ENCODE results near the gene PLXNB3.

The PLXNB3 gene

DNA sequence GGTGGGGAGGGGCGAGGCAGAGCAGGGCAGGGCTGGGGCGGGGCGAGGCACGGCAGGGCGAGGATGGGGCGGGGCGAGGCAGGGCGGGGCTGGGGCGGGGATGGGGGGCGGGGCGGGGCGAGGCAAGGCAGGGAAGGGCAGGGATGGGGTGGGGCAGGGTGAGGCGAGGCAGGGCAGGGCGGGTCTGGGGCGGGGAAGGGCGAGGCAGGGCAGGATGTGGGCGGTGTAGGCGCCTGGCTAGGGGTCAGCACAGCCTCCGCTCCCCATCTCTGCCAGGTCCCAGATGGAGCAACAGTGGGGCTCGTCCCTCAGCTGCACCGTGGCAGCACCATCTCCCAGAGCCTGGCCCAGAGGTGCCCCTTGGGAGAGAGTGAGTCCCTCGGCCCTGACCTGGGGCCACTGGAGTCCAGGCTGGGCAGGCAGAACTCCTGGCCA is 12.6 kb downstream of the PLXNB3 start:
- Mint-ChIP-seq H3K36me3 (ENCODE audit: insufficient read depth) (no peaks in the 10 kb centered on the region), H3K4me1 (ENCODE audit: low read depth in 2 of 2) (peaks cover 0 to 6% of the 10 kb centered on the region in 2 donors), H3K9me3 (no peaks in the 10 kb centered on the region), H3K27me3 (peaks cover 7 to 13% of the 10 kb centered on the region in 2 donors), H3K4me3 (no peak overlapping the region), H3K27ac (no peak overlapping the region)
- DNase-seq: no peak
- ATAC-seq (replicated peaks): no peak

GRCh38 chrX:153777261-153778090 is 13.4 kb downstream of the PLXNB3 start:
- peaks cover 0 to 6% of the 10 kb centered on the region in 2 donors for H3K4me1 Mint-ChIP-seq (ENCODE audit: low read depth in 2 of 2)
- ATAC-seq (replicated peaks) (no peak), DNase-seq (no peak)
- no peaks in the 10 kb centered on the region for H3K9me3 Mint-ChIP-seq
- no peak overlapping the region for H3K4me3 Mint-ChIP-seq
- no peaks in the 10 kb centered on the region for H3K36me3 Mint-ChIP-seq (ENCODE audit: insufficient read depth)
- H3K27me3 Mint-ChIP-seq: peaks cover 7 to 13% of the 10 kb centered on the region in 2 donors
- no peak overlapping the region for H3K27ac Mint-ChIP-seq

- Mint-ChIP-seq H3K36me3 (ENCODE audit: insufficient read depth) (no peaks in the 10 kb centered on the region), H3K9me3 (no peaks in the 10 kb centered on the region), H3K4me3 (no peak overlapping the region), H3K4me1 (ENCODE audit: low read depth in 2 of 2) (peaks cover 0 to 6% of the 10 kb centered on the region in 2 donors), H3K27ac (no peak overlapping the region), H3K27me3 (peaks cover 7 to 13% of the 10 kb centered on the region in 2 donors)
- no peak for DNase-seq
- ATAC-seq (replicated peaks): no peak
These were observed 14.1 kb downstream of the PLXNB3 start for GRCh38 chrX:153778181-153778580.

- Mint-ChIP-seq H3K27ac (no peak overlapping the region), H3K4me1 (ENCODE audit: low read depth in 2 of 2) (peaks cover 0 to 6% of the 10 kb centered on the region in 2 donors), H3K4me3 (no peak overlapping the region), H3K36me3 (ENCODE audit: insufficient read depth) (peaks cover 3% of the 10 kb centered on the region), H3K27me3 (peaks cover 7 to 13% of the 10 kb centered on the region in 2 donors), H3K9me3 (no peaks in the 10 kb centered on the region)
- ATAC-seq (replicated peaks): no peak
- no peak for DNase-seq
These were observed 14.6 kb downstream of the PLXNB3 start for GRCh38 chrX:153778684-153779101.

DNA sequence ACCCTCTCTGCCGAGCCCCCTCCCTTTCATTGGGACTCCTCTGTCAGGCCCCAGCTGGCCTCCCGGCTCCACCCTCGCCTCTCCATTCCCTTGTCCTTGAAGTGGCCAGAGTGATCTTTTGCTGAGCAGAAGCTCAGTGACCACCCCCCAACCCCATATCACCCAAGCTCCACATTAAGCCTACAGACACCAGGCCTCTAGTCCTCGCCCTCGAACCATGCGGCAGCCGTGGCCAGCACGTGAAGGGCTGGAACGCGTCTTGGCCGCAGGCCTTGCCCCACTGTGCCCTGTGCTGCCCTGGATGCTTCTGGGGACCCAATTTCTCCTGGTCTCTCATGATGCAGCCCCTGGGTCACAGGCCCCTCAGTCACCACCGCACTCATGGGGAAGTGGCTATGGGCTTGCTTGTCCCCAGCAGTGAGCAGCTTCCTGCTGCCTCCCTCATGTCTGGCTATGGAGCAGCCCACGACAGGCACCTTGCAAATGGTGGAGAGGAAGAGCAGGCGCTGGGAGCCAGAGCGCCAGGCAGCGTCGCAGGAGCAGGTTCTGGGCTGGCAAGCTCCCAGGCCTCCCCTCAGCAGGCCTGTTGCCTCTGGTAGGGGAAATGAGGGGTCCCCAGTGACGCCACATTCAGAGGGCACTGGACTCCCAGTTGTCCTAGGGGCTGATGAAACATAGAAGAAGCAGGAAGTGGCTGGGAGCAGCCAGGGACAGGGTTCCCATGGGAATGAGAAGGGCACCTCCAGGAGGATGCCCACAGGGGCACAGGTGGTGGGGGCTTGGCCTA is 16.0 kb downstream of the PLXNB3 start:
- ATAC-seq (replicated peaks): no peak
- H3K4me3 Mint-ChIP-seq: no peak overlapping the region
- H3K36me3 Mint-ChIP-seq (ENCODE audit: insufficient read depth): peaks cover 3% of the 10 kb centered on the region
- peaks cover 7 to 13% of the 10 kb centered on the region in 2 donors for H3K27me3 Mint-ChIP-seq
- H3K27ac Mint-ChIP-seq: no peak overlapping the region
- H3K9me3 Mint-ChIP-seq: no peaks in the 10 kb centered on the region
- no peak for DNase-seq
- peaks cover 0 to 6% of the 10 kb centered on the region in 2 donors for H3K4me1 Mint-ChIP-seq (ENCODE audit: low read depth in 2 of 2)

DNA sequence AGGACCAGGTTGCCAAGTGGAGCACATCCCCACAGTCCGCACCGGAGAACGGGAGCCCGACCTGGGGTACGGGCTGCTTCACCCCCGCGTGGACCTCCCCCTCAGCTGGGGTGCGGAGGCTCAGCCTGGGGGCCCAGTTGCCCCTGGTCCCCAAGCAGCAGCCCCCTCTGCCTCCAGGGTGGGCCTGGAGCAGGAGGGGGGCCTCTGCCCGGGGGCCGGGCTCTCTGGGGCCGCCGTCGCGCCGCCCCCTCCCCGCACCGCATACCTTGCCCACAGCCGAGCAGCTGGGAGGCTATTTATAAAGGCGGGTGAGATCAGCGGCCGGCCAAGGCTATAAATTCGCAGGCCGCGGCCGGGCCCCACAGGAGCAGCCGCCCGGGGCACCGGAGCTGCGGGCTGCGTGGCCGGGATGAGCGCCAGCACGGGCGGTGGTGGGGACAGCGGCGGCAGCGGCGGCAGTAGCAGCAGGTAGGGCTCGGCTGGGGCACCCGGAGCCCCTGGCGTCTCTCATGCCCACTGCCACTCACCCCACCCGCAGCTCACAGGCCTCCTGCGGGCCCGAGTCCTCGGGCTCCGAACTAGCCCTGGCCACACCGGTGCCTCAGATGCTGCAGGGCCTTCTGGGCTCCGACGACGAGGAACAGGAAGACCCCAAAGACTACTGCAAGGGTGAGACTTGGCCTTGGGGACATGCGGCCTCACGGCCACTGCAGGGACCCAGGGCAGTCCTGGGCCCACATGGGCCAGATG is 16.8 kb downstream of the PLXNB3 start, which contains the start of gene SRPK3:
TSS of gene SRPK3 (plus strand) at position 364 of the 750 bp plus-strand sequence. CDS start at position 410, 46 bp downstream.
- DNase-seq (no peak), ATAC-seq (replicated peaks) (no peak)
- Mint-ChIP-seq H3K27me3 (peaks cover 7 to 13% of the 10 kb centered on the region in 2 donors), H3K4me1 (ENCODE audit: low read depth in 2 of 2) (peaks cover 0 to 6% of the 10 kb centered on the region in 2 donors), H3K27ac (no peak within 1 kb of the TSS), H3K9me3 (no peaks in the 10 kb centered on the region), H3K4me3 (no peak within 1 kb of the TSS), H3K36me3 (ENCODE audit: insufficient read depth) (peaks cover 3% of the 10 kb centered on the region)

DNA sequence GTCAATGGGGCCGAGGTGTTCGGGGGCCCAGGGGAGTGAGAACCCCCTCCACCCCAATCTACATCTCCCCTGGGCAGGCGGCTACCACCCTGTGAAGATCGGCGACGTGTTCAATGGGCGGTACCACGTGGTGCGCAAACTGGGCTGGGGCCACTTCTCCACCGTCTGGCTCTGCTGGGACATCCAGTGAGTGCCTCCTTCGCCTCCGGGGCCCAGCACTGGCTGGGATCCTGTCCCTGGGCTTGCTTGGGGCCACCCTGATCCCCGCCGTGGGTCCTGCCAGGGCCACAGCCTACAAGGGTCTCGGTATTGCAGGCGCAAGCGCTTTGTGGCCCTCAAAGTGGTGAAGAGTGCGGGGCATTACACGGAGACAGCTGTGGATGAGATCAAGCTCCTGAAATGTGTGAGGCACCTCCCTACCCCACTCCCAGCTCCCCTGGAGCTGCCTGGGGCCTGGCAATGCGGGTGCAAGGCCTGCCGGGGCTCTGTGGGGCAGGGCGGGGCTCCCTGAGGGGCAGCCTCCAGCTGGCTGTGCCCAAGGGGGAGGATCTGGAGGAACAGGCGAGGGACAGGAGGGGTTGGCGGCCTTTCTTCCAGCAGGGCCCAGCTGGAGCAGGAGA is 17.5 kb downstream of the PLXNB3 start:
- H3K27ac Mint-ChIP-seq: no peak overlapping the region
- peaks cover 8% of the 10 kb centered on the region for H3K36me3 Mint-ChIP-seq (ENCODE audit: insufficient read depth)
- H3K27me3 Mint-ChIP-seq: peaks cover 7 to 13% of the 10 kb centered on the region in 2 donors
- no peak overlapping the region for H3K4me3 Mint-ChIP-seq
- H3K4me1 Mint-ChIP-seq (ENCODE audit: low read depth in 2 of 2): peaks cover 0 to 6% of the 10 kb centered on the region in 2 donors
- ATAC-seq (replicated peaks) (no peak), DNase-seq (no peak)
- H3K9me3 Mint-ChIP-seq: no peaks in the 10 kb centered on the region

DNA sequence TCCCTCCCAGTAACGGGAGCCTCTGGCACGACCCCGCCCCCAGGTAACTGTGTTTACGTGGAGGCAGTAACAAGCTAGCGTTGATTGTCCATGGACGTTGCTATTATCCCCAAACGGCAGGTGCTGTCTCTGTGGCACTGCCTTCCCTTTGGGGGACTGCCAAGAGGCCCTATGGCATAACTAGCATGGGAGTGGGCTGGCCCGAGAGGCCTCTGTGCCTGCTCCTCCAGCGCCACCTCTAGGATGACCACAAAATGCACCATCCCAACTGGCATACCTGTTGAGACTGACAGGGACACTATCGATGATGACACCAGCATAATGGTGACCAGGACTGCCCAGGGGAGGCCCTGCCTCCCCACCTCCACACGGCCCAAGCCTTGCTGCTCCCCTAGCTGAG is 18.3 kb downstream of the PLXNB3 start:
- no peak for ATAC-seq (replicated peaks)
- Mint-ChIP-seq H3K27ac (no peak overlapping the region), H3K4me1 (ENCODE audit: low read depth in 2 of 2) (peaks cover 0 to 6% of the 10 kb centered on the region in 2 donors), H3K36me3 (ENCODE audit: insufficient read depth) (peaks cover 10% of the 10 kb centered on the region), H3K4me3 (no peak overlapping the region), H3K9me3 (no peaks in the 10 kb centered on the region), H3K27me3 (peaks cover 7 to 13% of the 10 kb centered on the region in 2 donors)
- DNase-seq: no peak

DNA sequence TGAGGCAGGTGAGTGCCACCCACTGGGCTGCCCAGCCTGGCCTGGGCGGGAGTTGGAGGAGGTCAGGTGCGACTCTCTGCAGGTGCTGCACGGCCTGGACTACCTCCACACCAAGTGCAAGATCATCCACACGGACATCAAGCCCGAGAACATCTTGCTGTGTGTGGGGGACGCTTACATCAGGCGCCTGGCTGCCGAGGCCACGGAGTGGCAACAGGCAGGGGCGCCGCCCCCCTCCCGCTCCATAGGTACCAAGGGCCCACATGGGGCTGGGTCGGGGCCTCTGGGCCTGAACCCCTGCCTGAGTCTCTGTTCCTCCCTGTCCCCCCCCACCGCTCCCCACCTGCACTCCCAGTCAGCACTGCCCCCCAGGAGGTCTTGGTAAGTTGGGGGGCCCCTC is 18.8 kb downstream of the PLXNB3 start:
- DNase-seq (no peak), ATAC-seq (replicated peaks) (no peak)
- no peak overlapping the region for H3K27ac Mint-ChIP-seq
- no peaks in the 10 kb centered on the region for H3K9me3 Mint-ChIP-seq
- no peak overlapping the region for H3K4me3 Mint-ChIP-seq
- peaks cover 7 to 13% of the 10 kb centered on the region in 2 donors for H3K27me3 Mint-ChIP-seq
- H3K36me3 Mint-ChIP-seq (ENCODE audit: insufficient read depth): peaks cover 14% of the 10 kb centered on the region
- H3K4me1 Mint-ChIP-seq (ENCODE audit: low read depth in 2 of 2): peaks cover 0 to 6% of the 10 kb centered on the region in 2 donors

GRCh38 chrX:153783378-153784013 is 19.4 kb downstream of the PLXNB3 start:
- Mint-ChIP-seq H3K4me3 (no peak overlapping the region), H3K9me3 (no peaks in the 10 kb centered on the region), H3K36me3 (ENCODE audit: insufficient read depth) (peaks cover 14% of the 10 kb centered on the region), H3K4me1 (ENCODE audit: low read depth in 2 of 2) (peaks cover 0 to 6% of the 10 kb centered on the region in 2 donors), H3K27ac (no peak overlapping the region), H3K27me3 (peaks cover 7 to 13% of the 10 kb centered on the region in 2 donors)
- ATAC-seq (replicated peaks): no peak
- DNase-seq: no peak

DNA sequence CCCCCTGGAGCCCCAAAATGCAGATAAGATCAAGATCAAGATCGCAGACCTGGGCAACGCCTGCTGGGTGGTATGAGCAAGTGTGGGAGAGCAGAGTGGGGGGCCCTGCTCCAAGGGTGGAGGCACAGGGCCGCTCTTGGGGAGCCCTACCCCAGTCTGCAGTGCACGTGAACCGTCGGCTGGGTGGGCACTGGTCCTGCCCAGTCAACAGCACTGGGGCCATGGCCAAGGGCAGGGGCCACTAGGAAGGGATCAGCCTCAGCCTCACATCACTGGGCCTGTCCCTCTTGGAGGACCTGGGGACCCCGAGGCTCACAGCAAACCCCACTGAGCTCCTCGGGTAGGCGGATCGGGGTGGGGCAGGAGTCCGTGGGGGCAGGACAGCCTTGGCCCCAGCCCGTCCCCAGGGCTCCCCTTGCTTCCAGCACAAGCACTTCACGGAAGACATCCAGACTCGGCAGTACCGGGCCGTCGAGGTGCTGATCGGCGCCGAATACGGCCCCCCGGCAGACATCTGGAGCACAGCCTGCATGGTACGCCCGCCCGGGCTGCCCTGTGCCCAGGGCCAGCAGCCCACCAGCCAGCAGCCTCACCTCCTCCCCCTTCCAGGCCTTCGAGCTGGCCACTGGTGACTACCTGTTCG is 20.4 kb downstream of the PLXNB3 start:
- Mint-ChIP-seq H3K36me3 (ENCODE audit: insufficient read depth) (peaks cover 14% of the 10 kb centered on the region), H3K4me1 (ENCODE audit: low read depth in 2 of 2) (peaks cover 0 to 6% of the 10 kb centered on the region in 2 donors), H3K9me3 (no peaks in the 10 kb centered on the region), H3K27ac (no peak overlapping the region), H3K4me3 (no peak overlapping the region), H3K27me3 (peaks cover 7 to 12% of the 10 kb centered on the region in 2 donors)
- ATAC-seq (replicated peaks) (no peak), DNase-seq (no peak)

DNA sequence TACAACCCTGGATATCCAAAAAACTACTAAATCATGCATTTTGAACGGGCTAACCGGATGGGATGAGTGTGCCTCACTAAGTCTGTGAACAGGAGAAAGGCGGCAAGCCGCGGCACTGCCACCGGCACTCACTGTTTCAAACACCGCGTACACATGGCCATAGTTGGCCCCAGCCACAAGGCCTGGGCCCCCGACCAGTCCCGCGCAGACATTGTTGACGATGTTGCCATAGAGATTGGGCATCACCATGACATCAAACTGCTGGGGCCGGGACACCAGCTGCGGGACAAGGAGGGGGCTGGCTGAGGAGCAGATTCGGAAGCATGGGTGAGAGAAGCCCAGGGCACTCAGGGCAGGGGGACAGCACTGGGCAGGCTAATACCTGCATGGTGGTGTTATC is 22.6 kb downstream of the PLXNB3 start:
- Mint-ChIP-seq H3K27ac (no peak overlapping the region), H3K9me3 (no peaks in the 10 kb centered on the region), H3K4me1 (ENCODE audit: low read depth in 2 of 2) (no peaks in the 10 kb centered on the region), H3K36me3 (ENCODE audit: insufficient read depth) (peaks cover 20% of the 10 kb centered on the region), H3K27me3 (no peaks in the 10 kb centered on the region), H3K4me3 (no peak overlapping the region)
- no peak for DNase-seq
- ATAC-seq (replicated peaks): no peak

Data from effector memory CD8-positive, alpha-beta T cell (primary cell).